HK-2 (cell line): ENCODE data around the gene DNAAF5.
"Not testable (repeated sequence)": the region's sequence is repeated elsewhere in the genome, so short reads cannot be mapped to it uniquely, and the experiment has no call there.

Experiments used
- DNase-seq: peaks from one replicate; pipeline ENCODE4 v3.0.0-alpha.2; 2018; ENCODE audit not compliant: unreplicated experiment

Gene DNAAF5

GRCh38 chr7:730501-731439 lies 4.3 kb downstream of the DNAAF5 start:
- no peak for DNase-seq

- no peak for DNase-seq
Measured at GRCh38 chr7:731440-732085, 5.1 kb downstream of the DNAAF5 start.

GRCh38 chr7:732094-732541 lies 5.6 kb downstream of the DNAAF5 start:
- no peak for DNase-seq

- no peak for DNase-seq
Measured at GRCh38 chr7:732556-732955, 6.1 kb downstream of the DNAAF5 start.

- DNase-seq, result no peak
Measured at GRCh38 chr7:734214-734613, 7.7 kb downstream of the DNAAF5 start.

- no peak for DNase-seq
Measured at GRCh38 chr7:734808-735207, 8.3 kb downstream of the DNAAF5 start.

GRCh38 chr7:738241-738640 lies 11.7 kb downstream of the DNAAF5 start:
- no peak for DNase-seq

- no peak for DNase-seq
Measured at GRCh38 chr7:738723-739454, 12.4 kb downstream of the DNAAF5 start.

GRCh38 chr7:739455-739982 lies 13.0 kb downstream of the DNAAF5 start:
- no peak for DNase-seq

- no peak for DNase-seq
Measured at GRCh38 chr7:739983-740942, 13.8 kb downstream of the DNAAF5 start.

GRCh38 chr7:741191-741671 lies 14.7 kb downstream of the DNAAF5 start:
- no peak for DNase-seq

- no peak for DNase-seq
Measured at GRCh38 chr7:741850-742249, 15.4 kb downstream of the DNAAF5 start.

GRCh38 chr7:742791-743190 lies 16.3 kb downstream of the DNAAF5 start:
- DNase-seq, result no peak

GRCh38 chr7:743341-744127 lies 17.0 kb downstream of the DNAAF5 start:
- not testable (repeated sequence) for DNase-seq

- not testable (repeated sequence) for DNase-seq
Measured at GRCh38 chr7:744128-744520, 17.6 kb downstream of the DNAAF5 start.

- no peak for DNase-seq
Measured at GRCh38 chr7:744854-745430, 18.4 kb downstream of the DNAAF5 start.

- DNase-seq, result no peak
Measured at GRCh38 chr7:745431-746154, 19.1 kb downstream of the DNAAF5 start.

GRCh38 chr7:746155-747061 lies 19.9 kb downstream of the DNAAF5 start:
- no peak for DNase-seq
